Subcutaneous adipose tissue (tissue), 4 donors: ENCODE results near the gene SQOR. TPM values are rescaled to one million over a fixed set of nuclear protein-coding genes. Genes with fewer than 3 reads are reported as not detected.

Experiments used
- CTCF ChIP-seq: fragments of 450-650 bp; IDR thresholded peaks from one replicate; pipeline ENCODE4 v1.5.1; 2016; ENCODE audit warnings: low read depth, mild to moderate bottlenecking, control low read depth, antibody characterized with exemption, moderate library complexity
- total RNA-seq, 4 donors: library from RNA; depleted of rRNA; stranded (reverse); fragments of >200 nt; gene quantifications; one replicate each; pipeline ENCODE4 v1.1.0, GENCODE V29; 2016

Gene SQOR
- total RNA-seq, 4 donors from 2014 or later = 43.7 to 97.2 (median 67.3) TPM

DNA sequence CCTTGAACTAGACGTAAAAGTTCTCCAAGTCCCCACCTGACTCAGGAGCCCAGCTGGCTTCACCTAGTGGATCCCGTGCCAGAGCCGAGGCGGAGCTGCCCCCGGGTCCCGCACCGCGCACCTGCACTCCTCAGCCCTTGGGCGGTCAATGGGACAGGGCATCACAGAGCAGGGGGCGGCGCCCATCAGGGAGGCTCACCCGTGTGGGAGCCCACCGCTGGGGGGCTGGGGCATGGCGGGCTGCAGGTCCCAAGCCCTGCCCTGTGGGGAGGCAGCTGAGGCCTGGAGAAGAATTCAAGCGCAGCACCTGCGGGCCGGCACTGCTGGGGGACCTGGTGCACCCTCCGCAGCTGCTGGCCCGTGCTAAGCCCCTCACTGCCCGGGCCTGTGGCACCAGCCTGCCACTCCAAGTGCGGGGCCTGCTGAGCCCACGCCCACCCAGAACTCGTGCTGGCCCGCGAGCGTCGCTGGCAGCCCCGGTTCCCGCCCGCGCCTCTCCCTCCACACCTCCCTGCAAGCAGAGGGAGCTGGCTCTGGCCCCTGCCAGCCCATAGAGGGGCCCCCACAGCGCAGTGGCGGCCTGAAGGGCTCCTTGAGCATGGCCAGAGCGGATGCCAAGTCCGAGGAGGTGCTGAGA, 16.2 kb downstream of the SQOR start:
- TF ChIP-seq CTCF = no peak

- no peak for TF ChIP-seq CTCF
Measured at GRCh38 chr15:45653702-45654424, 19.0 kb downstream of the SQOR start.

- TF ChIP-seq CTCF = no peak
Measured at GRCh38 chr15:45654749-45655148, 19.9 kb downstream of the SQOR start.

DNA sequence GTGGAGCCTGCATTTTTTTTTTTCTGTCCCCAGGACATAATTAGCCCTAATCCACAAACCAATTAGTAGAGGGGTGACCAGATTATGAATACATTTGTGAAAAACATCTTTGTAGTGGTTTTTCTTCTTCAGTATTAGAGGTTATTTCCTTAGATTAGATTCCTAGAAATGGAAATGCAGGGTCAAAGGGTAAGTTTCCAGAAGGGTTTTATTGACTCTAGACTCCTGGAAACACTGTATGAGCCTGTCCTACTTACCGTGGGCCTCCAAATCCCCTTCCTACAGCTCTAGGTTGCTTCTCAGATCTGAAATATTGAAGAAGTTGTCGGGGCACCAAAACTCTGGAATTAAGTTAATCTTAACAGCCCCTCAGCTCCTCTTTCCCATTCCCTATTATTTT, 22.4 kb downstream of the SQOR start:
- no peak for TF ChIP-seq CTCF

DNA sequence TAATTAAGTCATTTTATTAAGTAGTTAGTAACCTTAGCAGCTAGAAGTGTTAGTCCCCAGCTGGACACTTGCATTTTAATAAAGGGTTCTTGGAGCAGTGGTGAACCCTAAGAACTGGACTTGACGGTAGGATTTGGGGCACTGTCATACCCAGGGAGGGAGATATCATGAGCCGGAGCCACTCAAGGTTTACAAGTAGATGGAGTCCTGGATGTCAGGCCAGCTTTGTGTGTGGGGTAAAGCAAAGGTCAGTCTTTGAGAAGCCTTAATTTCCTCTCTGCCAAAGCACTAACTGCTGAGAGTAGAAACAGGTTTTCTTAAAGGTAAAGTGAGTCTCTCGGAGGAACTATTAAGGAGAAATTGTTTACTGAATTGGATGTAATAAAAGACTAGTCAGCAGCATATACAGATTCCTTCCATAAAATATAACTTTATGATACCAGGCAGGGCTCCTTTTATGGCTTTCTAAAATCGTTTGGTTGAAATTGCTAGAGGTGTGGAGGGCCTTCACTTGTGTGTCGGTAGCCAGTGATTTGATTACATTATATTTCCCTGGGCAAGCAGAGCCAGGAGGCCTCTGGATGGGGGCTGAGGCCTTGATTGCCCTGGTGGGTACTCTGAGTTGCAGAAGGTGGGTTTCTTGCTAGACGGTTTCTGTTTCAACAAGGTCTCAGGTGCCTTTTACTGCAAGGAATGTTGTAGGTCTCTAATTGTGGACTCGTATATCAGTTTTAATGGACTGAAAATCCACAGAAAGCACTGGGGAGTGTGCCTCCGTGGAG, 23.1 kb downstream of the SQOR start:
- no peak for TF ChIP-seq CTCF

GRCh38 chr15:45660231-45660979, 25.6 kb downstream of the SQOR start:
- no peak for TF ChIP-seq CTCF
